Smooth muscle cell of trachea (primary cell): ENCODE measurements around the gene GPX7. TPM values are rescaled to one million over a fixed set of nuclear protein-coding genes. Genes with fewer than 3 reads are reported as not detected.

Experiments
- total RNA-seq: library from RNA; depleted of rRNA; stranded (reverse); fragments of >200 nt; gene quantifications from 2 replicates; pipeline ENCODE4 v1.2.1, GENCODE V29; 2014

The GPX7 gene
- total RNA-seq = 35.1 and 45.2 TPM in 2 replicates

GRCh38 chr1:52601991-52602855, at the start of gene GPX7:
Gene GPX7, plus strand, starts transcription at chr1:52602371. Its CDS starts 39 bp downstream, at chr1:52602410.

GRCh38 chr1:52552505-52553361, 49.4 kb upstream of the GPX7 start, which contains the start of gene TUT4:
Gene TUT4, minus strand, starts transcription at chr1:52553092. Its CDS starts 26,812 bp downstream, at chr1:52526280.

GRCh38 chr1:52632732-52633290, 30.6 kb downstream of the GPX7 start, which contains the start of gene SHISAL2A:
Gene SHISAL2A, plus strand, starts transcription at chr1:52633168. Its CDS starts 326 bp downstream, at chr1:52633494.

Other genes with a start within 250 kb of the GPX7 start
- 33.5 and 43.7 TPM in 2 replicates for gene CC2D1B, start 236.2 kb upstream of the GPX7 start, total RNA-seq
- 0.66 and 6.5 TPM in 2 replicates for gene ORC1, start 197.9 kb upstream of the GPX7 start, total RNA-seq
- gene PRPF38A, start 197.8 kb upstream of the GPX7 start, total RNA-seq = 9.8 and 13.7 TPM in 2 replicates
- gene TUT4, start 49.3 kb upstream of the GPX7 start, total RNA-seq = 31.1 and 35.6 TPM in 2 replicates
- not detected in 2 replicates for gene SHISAL2A, start 30.8 kb downstream of the GPX7 start, total RNA-seq
- 10.9 and 14.9 TPM in 2 replicates for gene COA7, start 96.0 kb downstream of the GPX7 start, total RNA-seq
- 55.1 and 56.0 TPM in 2 replicates for gene ZYG11B, start 124.1 kb downstream of the GPX7 start, total RNA-seq
- 0.99 and 3.5 TPM in 2 replicates for gene ZYG11A, start 240.4 kb downstream of the GPX7 start, total RNA-seq